Measurements from ENCODE around the gene PTPRD.

PTPRD gene

DNA sequence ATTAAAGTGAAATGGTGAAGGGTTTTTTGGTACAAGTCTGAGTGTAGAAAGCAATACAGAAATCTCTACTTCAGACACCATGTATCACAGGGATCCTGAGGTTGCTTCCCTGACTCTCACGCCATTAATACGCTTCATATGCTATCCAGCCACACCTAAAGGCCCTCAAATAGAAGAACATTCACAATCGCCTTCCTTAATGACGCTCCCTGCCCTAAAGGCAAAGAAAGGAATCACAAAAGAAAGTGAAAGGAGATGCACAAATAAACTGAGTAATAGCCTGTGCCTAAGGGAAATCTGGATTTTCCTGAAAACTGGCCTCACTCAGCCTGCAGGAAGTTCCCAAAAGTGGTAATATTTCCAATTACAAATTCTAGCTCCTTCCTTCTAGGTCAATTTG lies 1810.6 kb downstream of the PTPRD start:
- DNase-seq = no peak

DNA sequence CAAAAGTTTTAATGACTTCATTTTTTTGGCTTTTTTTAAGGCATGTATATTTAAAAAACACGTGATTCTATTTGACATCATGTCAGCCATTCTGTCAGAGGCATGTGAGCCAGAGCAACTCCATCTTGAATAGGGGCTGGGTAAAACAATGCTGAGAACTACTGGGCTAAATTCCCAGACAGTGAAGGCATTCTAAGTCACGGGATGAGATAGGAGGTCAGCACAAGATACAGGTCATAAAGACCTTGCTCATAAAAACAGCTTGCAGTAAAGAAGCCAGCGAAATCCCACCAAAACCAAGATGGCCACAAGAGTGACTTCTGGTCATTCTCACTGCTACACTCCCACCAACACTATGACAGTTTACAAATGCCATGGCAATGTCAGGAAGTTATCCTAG lies 1812.6 kb downstream of the PTPRD start:
- no peak for DNase-seq

DNA sequence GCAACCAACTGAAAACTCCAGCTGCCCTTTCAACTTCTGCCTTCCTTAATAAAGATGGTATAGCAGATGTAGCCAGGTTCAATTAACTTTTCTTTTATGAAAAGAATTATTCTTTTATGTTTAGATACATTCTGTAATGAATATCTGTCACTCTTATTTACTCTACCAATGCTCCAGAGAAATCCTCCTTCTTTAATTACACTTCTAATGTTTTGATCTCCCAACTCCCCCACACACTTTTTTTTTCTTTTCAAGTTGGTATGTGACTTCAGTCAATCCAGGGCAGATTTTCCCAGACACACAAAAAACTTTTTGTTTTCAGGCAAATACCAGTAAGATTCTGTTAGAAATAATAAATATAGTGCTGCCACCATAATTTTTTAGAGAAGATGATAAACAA lies 1813.2 kb downstream of the PTPRD start:
- no peak for DNase-seq

DNA sequence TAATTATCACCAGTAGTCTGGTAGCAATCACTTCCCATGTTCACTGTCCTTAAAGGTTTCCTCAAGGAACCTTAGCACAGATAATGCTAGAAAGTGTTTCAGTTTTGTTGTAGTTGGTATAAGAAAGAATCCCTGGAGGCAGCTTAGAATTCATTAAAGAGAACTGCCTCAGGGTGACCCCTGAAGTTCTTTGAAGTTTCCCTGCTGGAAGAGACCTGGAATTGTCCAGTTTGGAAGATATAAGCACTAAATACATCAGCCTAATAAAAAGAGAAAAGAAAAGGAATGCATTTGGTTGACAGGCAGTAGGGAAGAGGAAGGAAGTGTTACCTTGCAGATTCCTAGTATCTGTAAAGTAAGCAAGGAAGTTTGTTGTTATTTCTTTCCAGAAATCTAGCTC lies 1813.6 kb downstream of the PTPRD start:
- DNase-seq = no peak

DNA sequence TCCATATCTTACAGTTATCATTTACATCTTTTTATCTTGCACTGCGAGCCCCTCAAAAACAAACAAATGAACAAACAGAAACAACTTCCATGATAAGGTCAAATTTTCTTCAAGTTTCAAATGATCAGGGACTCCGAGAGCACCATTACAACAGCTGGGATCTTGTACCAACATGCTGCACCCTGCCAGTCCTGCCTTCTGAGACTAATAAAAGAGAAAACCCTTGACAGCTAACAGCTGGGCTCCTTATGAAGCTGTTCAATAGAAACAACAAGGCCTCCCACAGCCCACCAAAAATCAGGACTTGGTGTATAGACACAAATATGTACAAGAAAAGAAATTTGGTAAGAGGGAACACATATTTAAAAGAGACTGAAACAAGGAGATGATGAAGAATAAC lies 1828.0 kb downstream of the PTPRD start:
- DNase-seq = peak; percentile 80

DNA sequence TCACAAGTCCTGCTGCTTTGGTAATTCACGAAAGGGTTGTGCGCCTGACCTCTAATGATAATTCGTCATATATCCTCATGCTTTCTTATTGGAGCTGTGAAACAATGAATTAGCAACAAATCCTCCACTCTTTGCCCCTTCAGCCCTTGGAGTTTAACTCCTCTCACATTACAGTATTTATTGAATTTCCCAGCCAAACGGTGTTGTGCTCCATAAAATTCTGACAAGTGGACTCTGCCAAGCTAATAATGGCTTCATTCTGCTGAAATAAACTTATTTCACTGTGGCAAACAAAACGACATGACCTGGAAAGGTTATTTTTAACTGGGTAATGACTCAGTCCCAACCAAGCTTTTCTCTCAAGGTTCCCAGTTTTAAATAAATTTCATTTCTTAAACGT lies 1828.9 kb downstream of the PTPRD start:
- DNase-seq = peak; percentile 10

DNA sequence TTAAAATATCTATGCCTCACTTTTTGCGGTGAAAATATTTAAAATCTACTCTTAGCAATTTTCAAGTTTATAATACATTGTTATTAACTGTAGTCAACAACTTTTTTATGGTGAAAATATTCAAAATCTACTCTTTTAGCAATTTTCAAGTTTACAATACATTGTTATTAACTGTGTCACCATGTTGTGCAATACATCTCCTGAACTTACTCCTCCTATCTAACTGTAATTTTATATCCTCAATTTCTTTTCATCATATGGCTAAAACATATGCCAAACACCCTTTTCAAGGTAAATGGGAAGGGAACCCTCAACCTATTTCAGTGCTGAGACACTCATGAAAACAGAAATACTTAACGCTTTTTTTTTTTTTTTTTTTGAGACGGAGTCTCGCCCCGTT lies 1830.6 kb downstream of the PTPRD start:
- peak; percentile 76 for DNase-seq

DNA sequence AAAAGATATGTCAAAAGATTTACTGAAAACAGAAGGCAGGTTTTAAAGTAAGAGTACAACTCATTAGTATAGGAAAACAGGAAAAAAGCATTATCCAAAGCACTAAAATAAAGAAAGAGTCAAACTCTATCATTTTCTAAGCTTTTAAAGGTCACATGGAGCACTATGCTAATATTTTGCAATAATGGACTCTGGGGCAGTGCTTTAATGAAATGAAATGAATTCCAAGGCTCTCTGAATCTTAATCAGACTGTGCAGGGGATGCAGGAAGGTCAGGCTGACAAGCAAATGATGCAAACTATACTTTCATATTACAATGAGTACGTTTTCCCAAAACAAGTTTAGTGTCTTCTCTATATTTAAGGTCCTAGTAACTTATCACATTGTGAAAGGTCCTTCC lies 1831.3 kb downstream of the PTPRD start:
- DNase-seq = no peak

DNA sequence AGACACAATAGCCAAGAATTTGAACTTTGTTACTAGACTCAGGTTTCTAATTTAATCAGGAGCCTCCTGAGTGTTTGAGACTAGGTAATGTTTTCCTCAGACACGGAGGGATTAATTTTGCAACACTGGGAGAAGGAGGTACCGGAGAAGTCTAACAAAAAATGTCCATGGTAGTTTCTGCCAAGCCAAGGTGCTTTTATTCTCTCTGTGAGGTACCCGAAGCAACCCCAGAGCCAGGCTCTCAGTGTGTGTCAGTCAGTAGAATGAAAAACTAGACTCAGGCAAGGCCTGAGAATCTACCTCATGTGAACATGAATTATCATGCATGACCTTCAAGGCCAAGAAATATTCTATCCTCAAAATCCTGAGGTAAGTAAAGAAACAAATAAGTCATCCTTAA lies 1832.4 kb downstream of the PTPRD start:
- no peak for DNase-seq

- no peak for DNase-seq
Observed at GRCh38 chr9:8779478-8779877, 1833.3 kb downstream of the PTPRD start.

GRCh38 chr9:8778356-8778755 lies 1834.4 kb downstream of the PTPRD start:
- no peak for DNase-seq

GRCh38 chr9:8772302-8772701 lies 1840.5 kb downstream of the PTPRD start:
- DNase-seq = no peak

GRCh38 chr9:8769153-8769552 lies 1843.6 kb downstream of the PTPRD start:
- no peak for DNase-seq

- DNase-seq = no peak
Observed at GRCh38 chr9:8766096-8766495, 1846.7 kb downstream of the PTPRD start.

- no peak for DNase-seq
Observed at GRCh38 chr9:8764051-8764450, 1848.8 kb downstream of the PTPRD start.

DNA sequence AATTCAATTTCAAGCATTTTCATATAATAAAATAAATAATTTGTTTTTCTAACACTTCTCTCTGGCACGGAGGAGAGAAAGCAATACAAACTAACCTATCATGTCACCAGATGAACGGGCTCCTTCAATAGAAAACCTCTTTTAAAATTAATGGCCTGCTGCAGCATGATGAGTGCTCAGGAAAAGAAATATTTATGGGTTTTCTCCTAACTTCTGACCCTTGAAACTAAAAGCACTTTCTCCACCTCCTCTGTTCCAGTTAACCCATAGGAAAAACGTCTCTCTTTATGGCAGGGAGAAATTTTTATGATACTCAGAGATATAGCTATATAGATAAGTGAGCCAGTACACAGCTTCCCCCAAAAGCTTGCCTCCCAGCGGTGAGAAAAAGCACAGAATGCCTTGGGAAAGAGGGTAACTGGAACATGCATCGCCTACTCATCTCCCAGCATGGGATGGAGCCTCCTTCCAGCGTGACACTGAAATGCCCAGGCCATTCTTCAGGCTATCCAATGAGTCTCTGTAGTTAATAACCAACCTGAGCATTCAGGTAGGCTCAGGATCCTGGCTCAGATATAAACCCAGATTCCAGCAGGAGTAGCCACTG lies 1850.2 kb downstream of the PTPRD start:
- DNase-seq = no peak

DNA sequence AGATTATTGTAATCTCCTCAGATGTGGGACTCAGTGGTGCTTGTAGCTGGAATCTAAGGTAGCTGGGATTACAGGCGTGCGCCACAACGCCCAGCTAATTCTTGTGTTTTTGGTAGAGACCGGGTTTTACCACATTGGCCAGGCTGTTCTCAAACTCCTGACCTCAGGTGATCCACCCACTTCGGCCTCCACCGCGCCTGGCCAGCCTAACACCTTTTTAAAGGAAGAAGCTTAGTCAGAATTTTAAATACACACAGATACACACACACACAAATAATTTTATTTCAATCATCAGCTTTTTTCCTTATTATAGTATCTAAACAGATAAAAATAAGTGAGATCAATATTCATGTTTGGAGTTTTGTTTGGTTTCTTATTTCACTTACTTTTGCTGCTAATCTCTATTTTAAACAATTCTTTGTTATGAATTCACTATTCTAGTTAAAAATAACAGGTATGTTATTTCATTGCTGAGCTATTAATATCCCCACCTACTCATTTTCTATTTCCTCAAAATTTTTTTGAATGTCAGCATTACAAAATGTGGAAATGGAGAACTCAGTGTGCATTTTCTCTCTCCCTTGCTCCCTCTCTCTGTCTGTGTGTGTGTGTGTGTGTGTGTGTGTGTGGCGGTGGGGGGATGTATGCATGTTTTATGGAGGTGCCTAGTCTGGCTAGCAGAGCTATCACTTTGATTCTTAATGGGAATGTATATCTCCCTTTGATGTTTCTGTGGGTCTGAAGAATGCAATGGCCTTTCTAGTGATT lies 1852.6 kb downstream of the PTPRD start:
- no peak for DNase-seq

GRCh38 chr9:8757881-8758280 lies 1854.9 kb downstream of the PTPRD start:
- DNase-seq = no peak

GRCh38 chr9:8754751-8755150 lies 1858.1 kb downstream of the PTPRD start:
- no peak for DNase-seq

GRCh38 chr9:8751406-8751930 lies 1861.3 kb downstream of the PTPRD start:
- no peak for DNase-seq

DNA sequence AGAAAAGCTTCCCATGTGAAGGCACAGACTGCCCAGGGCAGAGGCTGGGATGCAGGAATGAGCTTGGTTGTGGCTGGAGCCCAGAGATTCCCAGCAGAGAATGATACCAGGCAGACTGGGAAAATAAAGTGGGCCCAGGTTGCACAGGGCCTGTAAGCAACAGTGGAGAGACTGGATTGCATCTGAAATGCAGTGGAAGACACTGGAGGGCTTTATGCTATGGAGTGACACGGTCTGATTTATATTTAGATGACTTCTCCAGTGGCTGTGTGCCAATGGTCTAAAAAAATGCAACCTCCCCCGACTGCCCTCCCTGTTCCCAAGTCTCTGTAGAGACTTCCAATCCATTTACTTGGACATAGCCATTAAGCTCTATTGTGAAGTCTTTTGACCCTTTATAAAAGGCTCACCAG lies 1862.2 kb downstream of the PTPRD start:
- no peak for DNase-seq

- DNase-seq = no peak
Observed at GRCh38 chr9:8745347-8745746, 1867.5 kb downstream of the PTPRD start.

DNA sequence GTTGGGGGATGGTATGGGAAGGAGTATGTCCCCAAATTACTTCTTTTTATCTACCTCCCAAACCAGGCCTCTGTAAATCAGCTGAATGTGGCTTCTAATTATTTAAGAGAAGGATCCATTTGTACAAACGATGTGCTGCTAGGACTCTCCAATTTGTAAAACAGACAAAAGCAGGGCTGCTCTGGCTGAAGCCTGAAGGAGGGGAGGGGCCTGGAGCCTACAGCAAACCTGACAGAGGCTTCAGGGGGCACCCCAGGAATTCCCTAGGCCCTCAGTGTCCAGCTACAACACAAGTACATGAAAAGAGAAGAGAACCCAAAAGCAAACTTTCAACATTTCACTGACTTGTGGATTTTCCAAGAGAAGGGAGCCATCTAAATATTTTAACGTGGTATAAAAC lies 1873.9 kb downstream of the PTPRD start:
- DNase-seq = no peak

DNA sequence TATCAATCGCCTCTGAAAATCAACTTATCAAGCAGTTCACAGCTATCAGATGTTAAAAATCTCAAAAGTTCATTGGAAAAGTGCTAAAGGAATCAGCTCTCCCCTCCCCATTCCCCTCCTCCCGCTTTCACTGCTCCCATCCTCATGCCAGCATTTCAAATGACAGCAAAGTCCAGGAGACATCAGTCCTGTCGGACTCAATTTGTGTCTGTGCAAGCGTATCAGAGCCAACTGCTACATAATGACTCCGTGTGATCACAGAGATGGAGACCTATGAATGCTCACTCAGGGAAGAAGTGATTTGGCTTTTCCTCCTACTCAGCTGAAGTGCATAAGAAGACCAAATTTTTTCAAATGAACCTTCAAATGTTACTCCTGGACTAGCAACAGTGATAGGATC lies 1876.0 kb downstream of the PTPRD start:
- no peak for DNase-seq

DNA sequence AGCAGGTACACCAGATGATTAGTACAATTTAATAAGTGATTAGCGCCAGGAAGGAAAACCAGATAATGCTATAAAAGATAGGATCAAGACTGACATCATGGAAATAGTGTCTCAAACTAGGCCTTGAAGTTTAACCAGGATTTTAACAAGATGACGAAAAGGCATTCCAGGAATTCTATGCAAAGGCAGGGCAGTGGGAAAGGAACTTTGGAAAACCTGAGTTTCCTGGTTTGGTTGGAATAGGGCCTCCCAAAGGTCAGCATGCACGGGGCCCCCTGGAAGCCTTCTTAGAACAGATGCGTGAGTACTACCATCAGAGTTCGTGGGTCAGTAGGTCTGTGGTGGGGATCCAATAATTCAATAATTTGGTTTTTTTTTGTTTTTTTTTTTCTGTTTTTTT lies 1878.0 kb downstream of the PTPRD start:
- DNase-seq = no peak

Measured in NCI-H2171 treated with DMSO at 0.1 percent for 48 hours (cell line).